ENCODE results near the gene SSR3. TPM values are rescaled to one million over a fixed set of nuclear protein-coding genes. Genes with fewer than 3 reads are reported as not detected.

Gene SSR3
- total RNA-seq, 1 experiment from 2014 or later: 177 TPM

- ATAC-seq (no peak), DNase-seq (ENCODE audit: low read depth, low spot score) (no peak)
- Histone ChIP-seq H3K9ac (ENCODE audit: low read length) (no peak overlapping the region), H3K36me3 (ENCODE audit: control insufficient read depth in 1 of 2, insufficient read depth in 2 of 2, low read length in 2 of 2) (no peaks in the 10 kb centered on the region), H4K20me1 (ENCODE audit: insufficient read depth) (no peaks in the 10 kb centered on the region), H3K4me2 (ENCODE audit: low read length) (no peak overlapping the region), H3K79me2 (ENCODE audit: insufficient read depth, low read length) (no peaks in the 10 kb centered on the region), H3K9me2 (ENCODE audit: insufficient read depth) (no peaks in the 10 kb centered on the region), H2AFZ (ENCODE audit: low read depth, low read length, poor library complexity, severe bottlenecking) (no peak overlapping the region), H3K4me1 (ENCODE audit: control insufficient read depth in 1 of 2, insufficient read depth in 2 of 2, low read length in 2 of 2) (no peaks in the 10 kb centered on the region), H3K4me3 (replicated peaks in 1 of 2; ENCODE audit: low read depth in 1 of 2, low read length in 2 of 2) (no peak overlapping the region), H3K9me3 (ENCODE audit: control insufficient read depth in 1 of 2, insufficient read depth in 1 of 2, low read depth in 1 of 2, low read length in 2 of 2) (no peaks in the 10 kb centered on the region), H3K27me3 (ENCODE audit: insufficient read depth, low read length) (no peaks in the 10 kb centered on the region), H3K27ac (ENCODE audit: low read depth, low read length) (no peak overlapping the region)
- intact Hi-C loops (cut with micrococcal nuclease): no loop called here
- no TSS peak for BruUV-seq (replicated peaks)
- TF ChIP-seq RAD21 (IDR thresholded peaks at IDR 0.05; ENCODE audit: low read depth): no peak
- TF ChIP-seq SRF (IDR thresholded peaks at IDR 0.05; ENCODE audit: low read depth): no peak
- no peak for TF ChIP-seq EGR1 (IDR thresholded peaks at IDR 0.05; ENCODE audit: low read depth)
- TF ChIP-seq EZH2phosphoT487 (IDR thresholded peaks at IDR 0.05; ENCODE audit: borderline replicate concordance): no peak
- no peak for TF ChIP-seq CBX3 (IDR thresholded peaks at IDR 0.05; ENCODE audit: low read depth)
- TF ChIP-seq ELF1 (IDR thresholded peaks at IDR 0.05; ENCODE audit: borderline replicate concordance, low read depth): no peak
- no peak for TF ChIP-seq EZH2 (IDR thresholded peaks at IDR 0.05)
- TF ChIP-seq ZNF274 (IDR thresholded peaks at IDR 0.05; ENCODE audit: low read depth, low read length): no peak
- TF ChIP-seq FOSL1 (IDR thresholded peaks at IDR 0.05; ENCODE audit: low read depth): no peak
- TF ChIP-seq REST (IDR thresholded peaks at IDR 0.05; ENCODE audit: low read depth): no peak
- ChIA-PET RAD21 (ENCODE audit: low non-redundant PET in 1 of 2, low total read pairs in 2 of 2, uncharacterized antibody in 2 of 2, unreplicated experiment in 2 of 2) (no interaction called here), POLR2A (interaction anchor here (0.6 kb wide), 1 partner anchor 9 kb away, joined by 3 read pairs; no protein-coding TSS in a partner anchor), CTCF (no interaction called here)
Observed at GRCh38 chr3:156525808-156526207, 29.1 kb downstream of the SSR3 start.

Data from HCT116 (cell line).